ENCODE data around the gene TUSC1. TPM values are rescaled to one million over a fixed set of nuclear protein-coding genes. Genes with fewer than 3 reads are reported as not detected.
A peak's percentile ranks its signal among the peaks of the same experiment; 100 is the strongest.

TUSC1 gene
- total RNA-seq (12.1 TPM in 2 replicates), polyA plus RNA-seq (9.5 and 10.9 TPM in 2 replicates), polyA minus RNA-seq (1.8 and 2.7 TPM in 2 replicates), Bru-seq, nascent RNA (percentile 62 among the genes with signal in this experiment), BruChase-seq, experiment 1, labeled RNA remaining after a 6-hour chase (percentile 66 among the genes with signal in this experiment), BruChase-seq, experiment 2, labeled RNA remaining after a 2-hour chase (percentile 83 among the genes with signal in this experiment)
- polyA plus RNA-seq (2011; cell fraction: cytosol; rRNA removed) = 5.9 and 7.5 TPM in 2 replicates
- 2.8 and 3.6 TPM in 2 replicates for polyA plus RNA-seq (2011; cell fraction: nucleus; rRNA removed)
- 5.4 and 6.7 TPM in 2 replicates for polyA plus RNA-seq (2012)
- polyA minus RNA-seq (2011; cell fraction: cytosol; rRNA and poly(A)+ RNA removed) = 6.8 TPM
- polyA minus RNA-seq (2011; cell fraction: nucleus; rRNA and poly(A)+ RNA removed) = 1.8 and 1.9 TPM in 2 replicates
- long read RNA-seq, transcript TUSC1-201 (1 exons, 2,052 nt) = major isoform, 78 of 78 reads
- long read RNA-seq, partial matches to known transcripts = 0 of 78 reads
- long read RNA-seq, other reads (novel, unspliced or antisense) = 0 of 78 reads

DNA sequence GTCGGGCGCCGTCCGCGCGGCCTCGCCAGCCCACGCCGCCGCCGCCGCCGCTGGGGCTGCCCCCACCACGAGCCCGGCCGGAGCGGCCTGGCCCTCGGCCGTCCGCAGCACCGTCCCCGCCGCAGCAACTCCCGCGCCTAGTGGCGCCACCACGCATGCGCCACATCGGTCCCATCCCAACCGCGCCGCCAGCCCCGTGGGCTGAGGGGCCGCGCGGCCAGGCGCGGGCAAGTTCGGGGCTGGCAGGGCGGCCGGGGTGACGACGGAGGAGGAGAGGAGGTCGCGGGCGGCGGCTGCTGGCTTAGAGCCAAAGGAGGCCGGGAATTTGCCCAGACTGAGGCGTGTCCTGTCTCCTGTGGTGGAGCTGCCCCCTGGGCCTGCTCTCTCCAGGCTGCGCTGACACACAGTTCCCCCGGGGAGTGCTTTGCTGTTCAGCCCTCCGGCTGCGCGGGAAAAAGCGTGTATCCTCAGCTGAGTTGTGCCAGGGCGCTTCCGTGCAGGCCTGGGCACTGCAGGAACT is at the start of gene TUSC1:
Gene TUSC1, minus strand, starts transcription at position 298 of the 520 bp plus-strand sequence. Its CDS starts 132 bp downstream, at position 166.
- intact Hi-C loops (cut with micrococcal nuclease) = loop anchor here (1.0 to 10.0 kb wide), 4 partner anchors 19 to 647 kb away; no protein-coding TSS in a partner anchor
- dilution Hi-C loops (cut with MboI; ENCODE audit: extremely low pct_ligation_motif_present, low sequenced_read_pairs) = no loop called here
- DNase-seq (ENCODE audit: low read depth, low spot score) (peak; percentile 83), FAIRE-seq (peak; percentile 83)
- ChIA-PET CTCF (interaction anchor here (1.0 to 2.8 kb wide), 4 partner anchors 10 to 648 kb away, joined by 3 to 8 read pairs (median 4); no protein-coding TSS in a partner anchor), POLR2A (no interaction called here)
- peak within 1 kb of the TSS; percentile 80 for H2AFZ ChIP-seq (ENCODE audit: low read depth, low read length)
- H3K4me1 ChIP-seq (ENCODE audit: control insufficient read depth, extremely low read depth, insufficient read depth, low read length) = peaks cover 18% of the 10 kb centered on the region
- peak within 1 kb of the TSS; percentile 87 for H3K9ac ChIP-seq (replicated peaks; ENCODE audit: extremely low read depth, insufficient read depth, low read length)
- no TSS peak for BruUV-seq (replicated peaks)
- no peaks in the 10 kb centered on the region for H4K20me1 ChIP-seq (replicated peaks; ENCODE audit: control insufficient read depth, extremely low read depth, insufficient read depth, low read length)
- H3K9me3 ChIP-seq (replicated peaks; ENCODE audit: control insufficient read depth, insufficient read depth, low read length) = no peaks in the 10 kb centered on the region
- H3K9me1 ChIP-seq (replicated peaks; ENCODE audit: control insufficient read depth, extremely low read depth, insufficient read depth, low read length) = no peaks in the 10 kb centered on the region
- peak within 1 kb of the TSS; percentile 72 for H3K4me2 ChIP-seq (ENCODE audit: insufficient read depth, low read length)
- H3K79me2 ChIP-seq (ENCODE audit: control insufficient read depth, insufficient read depth, low read length) = no peaks in the 10 kb centered on the region
- H3K27me3 ChIP-seq (ENCODE audit: control insufficient read depth in 2 of 2, insufficient read depth in 2 of 2, low read length in 2 of 2) = no peaks in the 10 kb centered on the region
- no peaks in the 10 kb centered on the region for H3K36me3 ChIP-seq (ENCODE audit: control insufficient read depth in 2 of 2, extremely low read depth in 1 of 2, insufficient read depth in 2 of 2, low read length in 2 of 2)
- peak within 1 kb of the TSS; percentile 67 for H3K27ac ChIP-seq (ENCODE audit: insufficient read depth, low read depth, low read length)
- no peak for TF ChIP-seq MYC (IDR thresholded peaks at IDR 0.05; ENCODE audit: low read depth, low read length)
- TF ChIP-seq, protein P1, sequence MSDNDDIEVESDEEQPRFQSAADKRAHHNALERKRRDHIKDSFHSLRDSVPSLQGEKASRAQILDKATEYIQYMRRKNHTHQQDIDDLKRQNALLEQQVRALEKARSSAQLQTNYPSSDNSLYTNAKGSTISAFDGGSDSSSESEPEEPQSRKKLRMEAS (IDR thresholded peaks at IDR 0.05; ENCODE audit: insufficient read depth, insufficient read length) = no peak
- no peak for TF ChIP-seq POLR2A (IDR thresholded peaks at IDR 0.05; ENCODE audit: low read depth, low read length)
- no peak for TF ChIP-seq POLR2AphosphoS5 (IDR thresholded peaks at IDR 0.05; ENCODE audit: insufficient read depth, low read depth, low read length)
- TF ChIP-seq GATA2 (IDR thresholded peaks at IDR 0.05; ENCODE audit: insufficient read depth, insufficient read length, low read depth, low read length) = no peak
- no peak for TF ChIP-seq JUN (IDR thresholded peaks at IDR 0.05; ENCODE audit: borderline replicate concordance, insufficient read depth, insufficient read length, low read depth)
- TF ChIP-seq FOS (IDR thresholded peaks at IDR 0.05; ENCODE audit: borderline replicate concordance, insufficient read depth, low read length) = no peak
- TF ChIP-seq, protein P2, sequence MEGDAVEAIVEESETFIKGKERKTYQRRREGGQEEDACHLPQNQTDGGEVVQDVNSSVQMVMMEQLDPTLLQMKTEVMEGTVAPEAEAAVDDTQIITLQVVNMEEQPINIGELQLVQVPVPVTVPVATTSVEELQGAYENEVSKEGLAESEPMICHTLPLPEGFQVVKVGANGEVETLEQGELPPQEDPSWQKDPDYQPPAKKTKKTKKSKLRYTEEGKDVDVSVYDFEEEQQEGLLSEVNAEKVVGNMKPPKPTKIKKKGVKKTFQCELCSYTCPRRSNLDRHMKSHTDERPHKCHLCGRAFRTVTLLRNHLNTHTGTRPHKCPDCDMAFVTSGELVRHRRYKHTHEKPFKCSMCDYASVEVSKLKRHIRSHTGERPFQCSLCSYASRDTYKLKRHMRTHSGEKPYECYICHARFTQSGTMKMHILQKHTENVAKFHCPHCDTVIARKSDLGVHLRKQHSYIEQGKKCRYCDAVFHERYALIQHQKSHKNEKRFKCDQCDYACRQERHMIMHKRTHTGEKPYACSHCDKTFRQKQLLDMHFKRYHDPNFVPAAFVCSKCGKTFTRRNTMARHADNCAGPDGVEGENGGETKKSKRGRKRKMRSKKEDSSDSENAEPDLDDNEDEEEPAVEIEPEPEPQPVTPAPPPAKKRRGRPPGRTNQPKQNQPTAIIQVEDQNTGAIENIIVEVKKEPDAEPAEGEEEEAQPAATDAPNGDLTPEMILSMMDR (IDR thresholded peaks at IDR 0.05; ENCODE audit: extremely low read depth in 1 of 2, insufficient read depth in 1 of 2, low read depth in 1 of 2, low read length in 2 of 2) = no peak
- no peak for TF ChIP-seq EZH2 (IDR thresholded peaks at IDR 0.05; ENCODE audit: borderline replicate concordance, low read depth, low read length, severe bottlenecking)
- H3K4me3 ChIP-seq (replicated peaks in 1 of 3; ENCODE audit: insufficient read depth in 1 of 3, low read depth in 1 of 3, low read length in 3 of 3) = peak within 1 kb of the TSS; percentile 40 to 70 (median 68)

Data from endothelial cell of umbilical vein (primary cell).